Measurements from ENCODE around the gene SNRK. TPM values are rescaled to one million over a fixed set of nuclear protein-coding genes. Genes with fewer than 3 reads are reported as not detected.
"Not testable (repeated sequence)": the region's sequence is repeated elsewhere in the genome, so short reads cannot be mapped to it uniquely, and the experiment has no call there.

SNRK gene
- total RNA-seq, 1 experiment from 2014 or later, result 9.7 TPM

DNA sequence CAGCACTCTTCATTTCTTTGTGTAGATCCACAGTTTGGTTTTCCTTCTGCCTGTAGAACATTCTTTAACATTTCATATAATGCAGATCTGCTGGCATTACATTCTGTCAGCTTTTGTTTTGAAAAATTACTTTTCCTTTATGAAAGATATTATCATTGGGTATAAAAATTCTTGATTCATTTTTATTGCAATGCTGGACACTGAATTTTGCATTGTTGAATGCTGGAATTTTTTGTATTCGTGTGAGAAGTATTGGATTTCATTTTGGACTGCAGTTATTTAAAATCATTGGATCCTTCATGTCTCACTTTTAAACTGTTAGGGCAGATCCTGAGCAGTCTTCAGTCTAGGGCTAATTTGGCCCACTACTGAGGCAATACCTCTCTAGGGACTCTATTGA lies 67.1 kb downstream of the SNRK start:
- Histone ChIP-seq H3K4me3 (ENCODE audit: insufficient read depth, low read depth, low read length) (no peak overlapping the region), H3K36me3 (replicated peaks; ENCODE audit: control insufficient read depth, insufficient read depth, low read length) (peaks cover 1% of the 10 kb centered on the region), H3K27me3 (ENCODE audit: control insufficient read depth, insufficient read depth, low read length) (no peaks in the 10 kb centered on the region)
- no peak for DNase-seq

GRCh38 chr3:43353923-43354670 lies 67.8 kb downstream of the SNRK start:
- DNase-seq, result no peak
- Histone ChIP-seq H3K27me3 (ENCODE audit: control insufficient read depth, insufficient read depth, low read length) (no peaks in the 10 kb centered on the region), H3K36me3 (replicated peaks; ENCODE audit: control insufficient read depth, insufficient read depth, low read length) (peaks cover 1% of the 10 kb centered on the region), H3K4me3 (ENCODE audit: insufficient read depth, low read depth, low read length) (no peak overlapping the region)

DNA sequence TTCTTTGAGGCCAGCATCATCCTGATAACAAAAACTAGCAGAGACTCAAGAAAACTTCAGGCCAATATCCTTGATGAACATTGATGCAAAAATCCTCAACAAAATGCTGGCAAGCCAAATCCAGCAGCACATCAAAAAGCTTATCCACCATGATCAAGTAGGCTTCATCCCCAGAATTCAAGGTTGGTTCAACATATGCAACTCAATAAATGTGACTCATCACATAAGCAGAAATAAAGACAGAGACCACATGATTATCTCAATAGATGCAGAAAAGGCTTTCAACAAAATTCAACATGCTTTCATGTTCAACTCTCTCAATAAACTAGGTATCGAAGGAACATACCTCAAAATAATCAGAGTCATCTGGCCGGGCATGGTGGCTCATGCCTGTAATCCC lies 69.7 kb downstream of the SNRK start:
- DNase-seq; H3K4me3 ChIP-seq (ENCODE audit: insufficient read depth, low read depth, low read length); H3K36me3 ChIP-seq (replicated peaks; ENCODE audit: control insufficient read depth, insufficient read depth, low read length); H3K27me3 ChIP-seq (ENCODE audit: control insufficient read depth, insufficient read depth, low read length): not testable (repeated sequence)

GRCh38 chr3:43361077-43361476 lies 74.7 kb downstream of the SNRK start:
- H3K27me3 ChIP-seq (ENCODE audit: control insufficient read depth, insufficient read depth, low read length), result no peaks in the 10 kb centered on the region
- no peak overlapping the region for H3K4me3 ChIP-seq (ENCODE audit: insufficient read depth, low read depth, low read length)
- H3K36me3 ChIP-seq (replicated peaks; ENCODE audit: control insufficient read depth, insufficient read depth, low read length), result no peaks in the 10 kb centered on the region; the same call in 1 of the 2 replicates
- DNase-seq, result no peak

DNA sequence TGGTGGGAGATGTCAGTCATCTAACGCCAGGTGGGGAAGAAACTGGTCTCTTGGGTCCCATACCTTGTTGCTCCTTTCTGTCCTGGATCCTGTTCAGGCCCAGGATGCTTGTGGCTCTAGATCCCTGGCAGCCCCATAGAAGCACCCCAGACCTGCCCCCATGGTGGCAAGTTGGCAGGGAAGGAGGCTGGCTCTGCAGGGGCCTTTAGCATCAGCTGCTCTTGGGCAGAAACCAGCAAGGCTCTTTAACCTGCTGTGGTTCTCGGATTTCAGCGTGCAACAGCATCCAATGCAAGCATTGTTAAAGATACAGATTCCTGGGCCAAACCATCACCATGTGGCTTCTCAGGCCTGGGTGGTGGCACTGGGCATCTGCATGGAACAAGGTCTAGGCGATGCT lies 75.8 kb downstream of the SNRK start:
- Histone ChIP-seq H3K4me3 (ENCODE audit: insufficient read depth, low read depth, low read length) (no peak overlapping the region), H3K36me3 (replicated peaks; ENCODE audit: control insufficient read depth, insufficient read depth, low read length) (no peaks in the 10 kb centered on the region; the same call in 1 of the 2 replicates), H3K27me3 (ENCODE audit: control insufficient read depth, insufficient read depth, low read length) (no peaks in the 10 kb centered on the region)
- no peak for DNase-seq

DNA sequence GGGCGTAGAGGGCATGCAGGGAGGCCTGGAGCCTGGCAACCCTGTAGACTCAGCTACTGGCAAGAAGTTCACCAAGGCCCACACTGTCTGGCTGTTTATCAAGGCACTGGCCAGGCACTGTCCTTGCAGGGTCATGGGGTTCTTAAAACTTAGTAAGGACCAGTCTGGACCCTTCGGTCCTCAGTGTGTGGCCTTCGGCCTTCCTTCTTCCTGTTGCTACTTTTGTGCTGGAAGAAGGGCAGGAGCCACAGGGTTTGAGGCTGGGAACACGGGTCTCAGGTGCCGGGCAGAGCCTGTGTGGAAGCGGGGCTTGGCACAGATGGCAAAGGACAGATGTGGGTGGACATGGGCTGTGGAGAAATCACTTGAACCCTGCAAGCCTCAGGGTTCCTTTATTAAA lies 76.6 kb downstream of the SNRK start:
- no peak overlapping the region for H3K4me3 ChIP-seq (ENCODE audit: insufficient read depth, low read depth, low read length)
- H3K27me3 ChIP-seq (ENCODE audit: control insufficient read depth, insufficient read depth, low read length), result no peaks in the 10 kb centered on the region
- H3K36me3 ChIP-seq (replicated peaks; ENCODE audit: control insufficient read depth, insufficient read depth, low read length), result no peaks in the 10 kb centered on the region; the same call in 1 of the 2 replicates
- no peak for DNase-seq

DNA sequence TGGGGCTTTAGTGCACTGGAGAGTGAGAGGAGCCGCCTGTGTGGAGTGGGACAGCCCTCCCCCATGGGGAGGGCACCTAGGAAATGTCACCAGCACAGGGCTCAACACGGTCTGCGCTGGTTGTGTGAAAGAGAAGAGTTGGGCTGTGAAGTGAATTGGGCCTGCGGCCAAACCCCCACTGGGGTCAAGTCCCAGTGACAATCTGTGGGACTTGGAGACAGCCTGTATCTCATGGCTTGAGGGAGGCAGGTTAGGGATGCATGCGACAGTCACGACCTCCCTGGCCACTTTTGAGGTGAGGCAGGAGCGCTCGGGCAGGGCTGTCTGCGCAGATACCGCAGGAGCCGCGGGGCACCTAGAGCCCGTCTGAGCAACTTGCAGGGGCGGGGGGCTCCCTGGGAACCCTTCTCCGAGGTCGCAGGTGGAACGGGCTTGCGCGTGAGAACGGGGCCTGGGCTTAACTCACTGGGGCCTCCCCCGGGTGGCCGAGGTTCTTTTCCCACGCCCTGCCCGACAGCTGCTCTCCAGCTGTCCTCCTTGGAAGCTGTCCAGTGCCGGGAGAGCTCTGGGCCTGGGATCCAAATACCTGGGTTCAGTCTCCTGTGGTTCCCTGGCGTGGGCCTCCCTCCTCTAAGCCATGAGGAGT lies 77.4 kb downstream of the SNRK start:
- Histone ChIP-seq H3K36me3 (replicated peaks; ENCODE audit: control insufficient read depth, insufficient read depth, low read length) (no peaks in the 10 kb centered on the region; the same call in 1 of the 2 replicates), H3K4me3 (ENCODE audit: insufficient read depth, low read depth, low read length) (no peak overlapping the region), H3K27me3 (ENCODE audit: control insufficient read depth, insufficient read depth, low read length) (no peaks in the 10 kb centered on the region)
- DNase-seq, result no peak

DNA sequence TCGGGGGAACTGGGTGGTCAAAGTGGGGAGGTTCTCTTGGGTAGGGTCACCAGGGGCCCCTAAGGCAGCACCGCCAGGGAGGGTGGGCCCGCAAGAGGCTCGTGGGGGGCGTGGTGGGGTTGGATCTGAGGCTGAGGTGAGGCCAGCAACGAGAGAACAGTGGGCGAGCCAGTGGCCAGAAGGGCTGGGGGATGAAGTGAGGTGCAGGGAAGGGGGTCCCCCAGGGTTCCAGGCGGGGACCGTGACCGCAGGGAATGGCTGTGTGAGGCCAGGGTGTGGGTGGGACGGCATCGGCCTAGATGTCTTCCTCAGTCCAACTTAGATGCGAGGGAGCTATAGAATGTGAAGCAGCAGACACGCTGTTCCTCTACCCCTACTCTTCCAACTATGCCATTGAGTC lies 78.2 kb downstream of the SNRK start:
- Histone ChIP-seq H3K27me3 (ENCODE audit: control insufficient read depth, insufficient read depth, low read length) (no peaks in the 10 kb centered on the region), H3K4me3 (ENCODE audit: insufficient read depth, low read depth, low read length) (no peak overlapping the region), H3K36me3 (replicated peaks; ENCODE audit: control insufficient read depth, insufficient read depth, low read length) (no peaks in the 10 kb centered on the region; the same call in 1 of the 2 replicates)
- DNase-seq, result no peak

- DNase-seq, result no peak
- Histone ChIP-seq H3K36me3 (replicated peaks; ENCODE audit: control insufficient read depth, insufficient read depth, low read length) (no peaks in the 10 kb centered on the region; the same call in 1 of the 2 replicates), H3K27me3 (ENCODE audit: control insufficient read depth, insufficient read depth, low read length) (no peaks in the 10 kb centered on the region), H3K4me3 (ENCODE audit: insufficient read depth, low read depth, low read length) (no peak overlapping the region)
Measured at GRCh38 chr3:43364926-43365325, 78.6 kb downstream of the SNRK start.

- no peaks in the 10 kb centered on the region for H3K27me3 ChIP-seq (ENCODE audit: control insufficient read depth, insufficient read depth, low read length)
- H3K36me3 ChIP-seq (replicated peaks; ENCODE audit: control insufficient read depth, insufficient read depth, low read length), result no peaks in the 10 kb centered on the region; the same call in 1 of the 2 replicates
- no peak for DNase-seq
- H3K4me3 ChIP-seq (ENCODE audit: insufficient read depth, low read depth, low read length), result no peak overlapping the region
Measured at GRCh38 chr3:43365601-43366305, 79.4 kb downstream of the SNRK start.

DNA sequence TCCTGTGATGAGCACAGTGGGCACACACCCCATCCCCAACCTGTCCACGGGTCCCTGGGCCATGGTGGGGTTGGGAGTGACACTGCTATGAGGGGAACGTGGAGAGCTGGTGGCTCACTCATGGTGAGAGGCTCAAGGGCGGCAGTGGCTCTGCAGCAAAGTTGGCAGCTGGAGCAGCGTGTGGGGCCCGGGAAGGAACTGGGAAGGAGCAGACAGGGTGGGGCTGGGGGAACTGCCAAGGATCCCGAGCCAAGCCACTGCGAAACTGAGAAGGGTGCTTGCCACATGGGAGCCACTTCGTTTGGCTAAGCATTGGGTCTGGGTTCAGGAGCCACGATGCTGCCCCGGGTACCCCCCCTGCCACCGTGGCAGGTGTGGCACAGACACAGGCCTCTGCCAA lies 80.1 kb downstream of the SNRK start:
- Histone ChIP-seq H3K4me3 (ENCODE audit: insufficient read depth, low read depth, low read length) (no peak overlapping the region), H3K36me3 (replicated peaks; ENCODE audit: control insufficient read depth, insufficient read depth, low read length) (no peaks in the 10 kb centered on the region; the same call in 1 of the 2 replicates), H3K27me3 (ENCODE audit: control insufficient read depth, insufficient read depth, low read length) (no peaks in the 10 kb centered on the region)
- DNase-seq, result no peak

- no peak for DNase-seq
- Histone ChIP-seq H3K4me3 (ENCODE audit: insufficient read depth, low read depth, low read length) (no peak overlapping the region), H3K27me3 (ENCODE audit: control insufficient read depth, insufficient read depth, low read length) (no peaks in the 10 kb centered on the region), H3K36me3 (replicated peaks; ENCODE audit: control insufficient read depth, insufficient read depth, low read length) (no peaks in the 10 kb centered on the region; the same call in 1 of the 2 replicates)
Measured at GRCh38 chr3:43366885-43367284, 80.5 kb downstream of the SNRK start.

GRCh38 chr3:43369404-43370292 lies 83.3 kb downstream of the SNRK start:
- Histone ChIP-seq H3K4me3 (ENCODE audit: insufficient read depth, low read depth, low read length) (no peak overlapping the region), H3K27me3 (ENCODE audit: control insufficient read depth, insufficient read depth, low read length) (no peaks in the 10 kb centered on the region), H3K36me3 (replicated peaks; ENCODE audit: control insufficient read depth, insufficient read depth, low read length) (no peaks in the 10 kb centered on the region; the same call in 1 of the 2 replicates)
- DNase-seq, result no peak
